ENCODE data around the gene S100A13. TPM values are rescaled to one million over a fixed set of nuclear protein-coding genes. Genes with fewer than 3 reads are reported as not detected.

The S100A13 gene
- total RNA-seq, 1 donor from 2014 or later: 83.0 TPM

- DNase-seq: no peak
- H3K9me3 ChIP-seq: no peaks in the 10 kb centered on the region
- H3K27me3 ChIP-seq (ENCODE audit: low read depth): no peaks in the 10 kb centered on the region
- no peak overlapping the region for H3K27ac ChIP-seq
- intact Hi-C loops (cut with DNase I): no loop called here
- H3K36me3 ChIP-seq: peaks cover 17% of the 10 kb centered on the region
- peak overlapping the region; percentile 29 for H3K4me3 ChIP-seq
- H3K4me1 ChIP-seq: peaks cover 37% of the 10 kb centered on the region
- no peak for ATAC-seq
- TF ChIP-seq CTCF (IDR thresholded peaks at IDR 0.05): no peak
Measured at GRCh38 chr1:153614906-153615305, 12.4 kb downstream of the S100A13 start.

- DNase-seq: no peak
- Histone ChIP-seq H3K27ac (peak overlapping the region; percentile 11), H3K4me3 (peak overlapping the region; percentile 29), H3K4me1 (peaks cover 42% of the 10 kb centered on the region), H3K36me3 (peaks cover 12% of the 10 kb centered on the region), H3K9me3 (no peaks in the 10 kb centered on the region), H3K27me3 (ENCODE audit: low read depth) (no peaks in the 10 kb centered on the region)
- no peak for TF ChIP-seq CTCF (IDR thresholded peaks at IDR 0.05)
- intact Hi-C loops (cut with DNase I): no loop called here
- no peak for ATAC-seq
Measured at GRCh38 chr1:153614189-153614900, 13.0 kb downstream of the S100A13 start.

- Histone ChIP-seq H3K4me1 (peaks cover 52% of the 10 kb centered on the region), H3K9me3 (no peaks in the 10 kb centered on the region), H3K27ac (peak overlapping the region; percentile 80), H3K27me3 (ENCODE audit: low read depth) (no peaks in the 10 kb centered on the region), H3K36me3 (peaks cover 2% of the 10 kb centered on the region), H3K4me3 (no peak overlapping the region)
- intact Hi-C loops (cut with DNase I): no loop called here
- ATAC-seq: no peak
- no peak for DNase-seq
- TF ChIP-seq CTCF (IDR thresholded peaks at IDR 0.05): no peak
Measured at GRCh38 chr1:153613406-153613805, 13.9 kb downstream of the S100A13 start.

GRCh38 chr1:153612755-153613331, 14.5 kb downstream of the S100A13 start, which contains the start of gene S100A16:
Gene S100A16 (minus strand): TSS chr1:153613137. CDS start chr1:153608151, 4,986 bp downstream.
- no peak for TF ChIP-seq CTCF (IDR thresholded peaks at IDR 0.05)
- ATAC-seq (peak; percentile 77), DNase-seq (peak; percentile 83)
- Histone ChIP-seq H3K27ac (peak within 1 kb of the TSS; percentile 80), H3K4me3 (peak within 1 kb of the TSS; percentile 62), H3K27me3 (ENCODE audit: low read depth) (no peaks in the 10 kb centered on the region), H3K9me3 (no peaks in the 10 kb centered on the region), H3K4me1 (peaks cover 56% of the 10 kb centered on the region), H3K36me3 (no peaks in the 10 kb centered on the region)
- intact Hi-C loops (cut with DNase I): no loop called here

GRCh38 chr1:153612111-153612754, 15.1 kb downstream of the S100A13 start:
- no peak for DNase-seq

More at GRCh38 chr1:153612111-153612754, 15.1 kb downstream of the S100A13 start:
- Histone ChIP-seq H3K27ac (peak overlapping the region; percentile 80), H3K4me1 (peaks cover 58% of the 10 kb centered on the region), H3K36me3 (peaks cover 6% of the 10 kb centered on the region), H3K27me3 (ENCODE audit: low read depth) (no peaks in the 10 kb centered on the region), H3K4me3 (peak overlapping the region; percentile 62), H3K9me3 (no peaks in the 10 kb centered on the region)
- TF ChIP-seq CTCF (IDR thresholded peaks at IDR 0.05): no peak
- intact Hi-C loops (cut with DNase I): no loop called here
- ATAC-seq: no peak

Measured in lower lobe of right lung (tissue), 2 donors.